HG03354 (cell line): ENCODE measurements around the gene TAOK3.

ENCODE experiments used
- ATAC-seq: cut with Tn5 transposase; IDR thresholded peaks from one replicate; pipeline ENCODE4 v1.9.1; 2021; ENCODE audit warnings: mild to moderate bottlenecking; ENCODE audit not compliant: unreplicated experiment, poor library complexity, severe bottlenecking

The TAOK3 gene

GRCh38 chr12:118237908-118238307, 134.8 kb downstream of the TAOK3 start:
- ATAC-seq = no peak

- ATAC-seq = peak; percentile 94
Measured at GRCh38 chr12:118237052-118237665, 135.5 kb downstream of the TAOK3 start.

GRCh38 chr12:118220702-118221101, 152.0 kb downstream of the TAOK3 start:
- ATAC-seq = no peak

GRCh38 chr12:118219772-118220171, 152.9 kb downstream of the TAOK3 start:
- no peak for ATAC-seq

- no peak for ATAC-seq
Measured at GRCh38 chr12:118219106-118219505, 153.6 kb downstream of the TAOK3 start.

- ATAC-seq = no peak
Measured at GRCh38 chr12:118213452-118213851, 159.3 kb downstream of the TAOK3 start.

GRCh38 chr12:118212606-118213005, 160.1 kb downstream of the TAOK3 start:
- no peak for ATAC-seq

GRCh38 chr12:118206107-118206412, 166.6 kb downstream of the TAOK3 start:
- ATAC-seq = no peak

- no peak for ATAC-seq
Measured at GRCh38 chr12:118193958-118194357, 178.7 kb downstream of the TAOK3 start.

GRCh38 chr12:118193477-118193876, 179.2 kb downstream of the TAOK3 start:
- no peak for ATAC-seq

- no peak for ATAC-seq
Measured at GRCh38 chr12:118190266-118190665, 182.4 kb downstream of the TAOK3 start.

GRCh38 chr12:118189741-118190191, 182.9 kb downstream of the TAOK3 start:
- ATAC-seq = no peak

GRCh38 chr12:118188690-118189371, 183.9 kb downstream of the TAOK3 start:
- ATAC-seq = no peak

GRCh38 chr12:118187751-118188435, 184.8 kb downstream of the TAOK3 start:
- no peak for ATAC-seq

- ATAC-seq = no peak
Measured at GRCh38 chr12:118185602-118186397, 186.9 kb downstream of the TAOK3 start.

GRCh38 chr12:118183711-118184110, 189.0 kb downstream of the TAOK3 start:
- no peak for ATAC-seq

- ATAC-seq = peak; percentile 60
Measured at GRCh38 chr12:118183155-118183554, 189.6 kb downstream of the TAOK3 start.

- ATAC-seq = peak; percentile 93
Measured at GRCh38 chr12:118175823-118176447, 196.8 kb downstream of the TAOK3 start.

- ATAC-seq = peak; percentile 98
Measured at GRCh38 chr12:118166946-118167345, 205.8 kb downstream of the TAOK3 start.
